IMR-90 (cell line): ENCODE data around the gene FGF3. TPM values are rescaled to one million over a fixed set of nuclear protein-coding genes. Genes with fewer than 3 reads are reported as not detected.

Experiments
- ATAC-seq: fragments of 200-7000 bp; cut with Tn5 transposase; 2 replicates; pipeline ENCODE4 v1.9.1; 2020; ENCODE audit warnings: low read depth, mild to moderate bottlenecking, moderate library complexity
- BruUV-seq: library from RNA; stranded (reverse); fragments of 400-500 nt; replicated peaks from 2 replicates; lab custom pipeline; 2021; lab: Mats Ljungman, UMichigan
- CTCF ChIA-PET: fragments of 300-600 bp; formaldehyde crosslinking; extraction: SDS; loops from one replicate; lab custom pipeline; 2021; ENCODE audit warnings: antibody characterized with exemption; lab: Yijun Ruan, JAX
- POLR2A ChIA-PET: fragments of 300-600 bp; sonication (Branson Sonifier 250); formaldehyde crosslinking; loops from one replicate; lab custom pipeline; 2022; ENCODE audit warnings: antibody characterized with exemption; ENCODE audit not compliant: unreplicated experiment; lab: Charles Lee
- DNase-seq: peaks from one replicate; pipeline ENCODE4 v3.0.0; 2013
- H2AFZ ChIP-seq: replicated peaks from 2 replicates; pipeline ENCODE3; 2013; ENCODE audit warnings: low read length, mild to moderate bottlenecking; ENCODE audit not compliant: poor library complexity
- H2AK5ac ChIP-seq: 2 replicates; pipeline ENCODE4 v1.6.1; 2013; ENCODE audit warnings: low read depth, low read length, inconsistent platforms
- H2AK9ac ChIP-seq: replicated peaks from 2 replicates; pipeline ENCODE3; 2013; ENCODE audit warnings: mild to moderate bottlenecking, low read depth, low read length, moderate library complexity; ENCODE audit not compliant: poor library complexity
- H2BK120ac ChIP-seq: 2 replicates; pipeline ENCODE4 v1.6.1; 2013; ENCODE audit warnings: low read depth, low read length, inconsistent platforms
- H2BK15ac ChIP-seq: 3 replicates; pipeline ENCODE4 v1.6.1; 2013; ENCODE audit warnings: low read depth, low read length, inconsistent platforms
- H2BK20ac ChIP-seq: 2 replicates; pipeline ENCODE4 v1.6.1; 2013; ENCODE audit warnings: low read depth, mild to moderate bottlenecking, inconsistent platforms, low read length, moderate library complexity
- H2BK5ac ChIP-seq: 2 replicates; pipeline ENCODE4 v1.6.1; 2013; ENCODE audit warnings: mild to moderate bottlenecking, low read depth, low read length, inconsistent platforms; ENCODE audit not compliant: poor library complexity, severe bottlenecking
- H3K14ac ChIP-seq: replicated peaks from 2 replicates; pipeline ENCODE4 v1.6.1; 2013; ENCODE audit warnings: low read depth, low read length, inconsistent platforms
- H3K18ac ChIP-seq: 2 replicates; pipeline ENCODE4 v1.6.1; 2013; ENCODE audit warnings: low read depth, low read length, control low read depth
- H3K23ac ChIP-seq: 2 replicates; pipeline ENCODE4 v1.6.1; 2013; ENCODE audit warnings: low read depth, low read length, inconsistent platforms
- H3K27ac ChIP-seq: 2 replicates; pipeline ENCODE4 v1.5.1; 2013; ENCODE audit warnings: mild to moderate bottlenecking, control low read depth, low read length; ENCODE audit not compliant: insufficient read depth
- H3K27me3 ChIP-seq: 2 replicates; pipeline ENCODE4 v1.6.1; 2013; ENCODE audit warnings: low read length; ENCODE audit not compliant: control insufficient read depth, insufficient read depth
- H3K36me3 ChIP-seq: 2 replicates; pipeline ENCODE4 v1.6.1; 2013; ENCODE audit warnings: low read length, mixed read lengths; ENCODE audit not compliant: control insufficient read depth, insufficient read depth
- H3K4ac ChIP-seq: 2 replicates; pipeline ENCODE4 v1.6.1; 2013; ENCODE audit warnings: low read depth, low read length, inconsistent platforms
- H3K4me1 ChIP-seq: 2 replicates; pipeline ENCODE4 v1.6.1; 2013; ENCODE audit warnings: low read length, mixed read lengths; ENCODE audit not compliant: control insufficient read depth, insufficient read depth
- H3K4me2 ChIP-seq: 2 replicates; pipeline ENCODE4 v1.6.1; 2013; ENCODE audit warnings: low read depth, mild to moderate bottlenecking, control low read depth, low read length, moderate library complexity
- H3K4me3 ChIP-seq: 2 replicates; pipeline ENCODE4 v1.5.1; 2013; ENCODE audit warnings: low read depth, mild to moderate bottlenecking, control low read depth, low read length, moderate library complexity; ENCODE audit not compliant: insufficient read depth
- H3K56ac ChIP-seq: 2 replicates; pipeline ENCODE4 v1.6.1; 2013; ENCODE audit warnings: low read length, inconsistent platforms; ENCODE audit not compliant: insufficient read depth; ENCODE audit errors: extremely low read depth
- H3K79me1 ChIP-seq, 2 experiments: 2 replicates each; pipeline ENCODE4 v1.6.1; 2013; ENCODE audit warnings: low read length in 2 of 2, inconsistent platforms in 1 of 2, low read depth in 1 of 2
- H3K9ac ChIP-seq: 2 replicates; pipeline ENCODE4 v1.6.1; 2013; ENCODE audit warnings: low read depth, low read length, control low read depth
- H3K9me1 ChIP-seq: 2 replicates; pipeline ENCODE4 v1.6.1; 2013; ENCODE audit warnings: low read length, inconsistent platforms; ENCODE audit not compliant: insufficient read depth
- H3K9me3 ChIP-seq: 2 replicates; pipeline ENCODE4 v1.6.1; 2013; ENCODE audit warnings: low read length; ENCODE audit not compliant: control insufficient read depth, insufficient read depth
- H4K20me1 ChIP-seq: 2 replicates; pipeline ENCODE4 v1.6.1; 2013; ENCODE audit warnings: low read length, inconsistent platforms; ENCODE audit not compliant: insufficient read depth
- H4K5ac ChIP-seq: 2 replicates; pipeline ENCODE4 v1.6.1; 2013; ENCODE audit warnings: mild to moderate bottlenecking, low read depth, low read length, control low read depth
- H4K8ac ChIP-seq, 2 experiments: 2 replicates each; pipeline ENCODE4 v1.6.1; 2013; ENCODE audit warnings: low read depth in 2 of 2, low read length in 2 of 2, control low read depth in 1 of 2, inconsistent platforms in 1 of 2
- H4K91ac ChIP-seq: 2 replicates; pipeline ENCODE4 v1.6.1; 2013; ENCODE audit warnings: low read depth, low read length, inconsistent platforms; ENCODE audit not compliant: insufficient read depth
- BHLHE40 ChIP-seq: fragments of 150-350 bp; IDR thresholded peaks from 2 replicates; pipeline ENCODE4 v1.6.1; 2016; ENCODE audit warnings: mild to moderate bottlenecking, low read depth, low read length
- CEBPB ChIP-seq: IDR thresholded peaks from 2 replicates; pipeline ENCODE4 v1.6.1; 2012; ENCODE audit warnings: low read depth, low read length, improper control_type of control experiment
- CHD1 ChIP-seq: IDR thresholded peaks from 2 replicates; pipeline ENCODE4 v1.6.1; 2012; ENCODE audit warnings: low read depth, low read length, improper control_type of control experiment
- CTCF ChIP-seq: conservative IDR thresholded peaks from 2 replicates; pipeline ENCODE4 v1.5.1; 2012; ENCODE audit warnings: mild to moderate bottlenecking, low read depth, low read length, improper control_type of control experiment
- FOS ChIP-seq: fragments of 150-350 bp; IDR thresholded peaks from 2 replicates; pipeline ENCODE4 v1.6.1; 2016; ENCODE audit warnings: low read depth, low read length
- MAFK ChIP-seq: IDR thresholded peaks from 2 replicates; pipeline ENCODE4 v1.6.1; 2012; ENCODE audit warnings: low read depth, low read length, improper control_type of control experiment
- MAZ ChIP-seq: IDR thresholded peaks from 2 replicates; pipeline ENCODE4 v1.6.1; 2012; ENCODE audit warnings: low read depth, mild to moderate bottlenecking, low read length, improper control_type of control experiment, moderate library complexity, borderline replicate concordance
- MXI1 ChIP-seq: IDR thresholded peaks from 2 replicates; pipeline ENCODE4 v1.6.1; 2012; ENCODE audit warnings: low read depth, mild to moderate bottlenecking, low read length, moderate library complexity, borderline replicate concordance
- NFE2L2 ChIP-seq: fragments of 150-350 bp; IDR thresholded peaks from 2 replicates; pipeline ENCODE4 v1.6.1; 2016; ENCODE audit warnings: low read depth, mild to moderate bottlenecking, low read length
- POLR2A ChIP-seq: IDR thresholded peaks from 2 replicates; pipeline ENCODE4 v1.6.1; 2012; ENCODE audit warnings: mild to moderate bottlenecking, low read depth, low read length
- RAD21 ChIP-seq: IDR thresholded peaks from 2 replicates; pipeline ENCODE4 v1.6.1; 2012; ENCODE audit warnings: low read length, improper control_type of control experiment
- RCOR1 ChIP-seq: IDR thresholded peaks from 2 replicates; pipeline ENCODE4 v1.6.1; 2012; ENCODE audit warnings: mild to moderate bottlenecking, low read length, improper control_type of control experiment; ENCODE audit not compliant: insufficient replicate concordance
- RFX5 ChIP-seq: IDR thresholded peaks from 2 replicates; pipeline ENCODE4 v1.8.0; 2012; ENCODE audit warnings: low read depth, mild to moderate bottlenecking, low read length, moderate library complexity
- SMC3 ChIP-seq: fragments of 150-350 bp; IDR thresholded peaks from 2 replicates; pipeline ENCODE4 v1.6.1; 2016; ENCODE audit warnings: low read depth, mild to moderate bottlenecking, antibody characterized with exemption, low read length, moderate library complexity
- USF2 ChIP-seq: fragments of 150-350 bp; IDR thresholded peaks from 2 replicates; pipeline ENCODE4 v1.6.1; 2017; ENCODE audit warnings: mild to moderate bottlenecking, antibody characterized with exemption, low read length, low read depth
- WGBS, 2 experiments: methylation state at CpG; one replicate each; pipeline versions ENCODE4 v1.1.5 to v1.1.7; 2013; ENCODE audit warnings: missing lambda C conversion rate in 2 of 2; ENCODE audit not compliant: insufficient read length in 1 of 2; ENCODE audit errors: extremely low coverage in 2 of 2; 5-methylcytosine and 5-hydroxymethylcytosine counted together
- dilution Hi-C: fragments of 300-500 bp; cut with HindIII; formaldehyde crosslinking; loops from one replicate; pipeline ENCODE4 v1.14.3; 2018; ENCODE audit warnings: low sequenced_read_pairs; ENCODE audit not compliant: unreplicated experiment
- in situ Hi-C: fragments of 300-500 bp; cut with MboI; formaldehyde crosslinking; loops from 3 replicates; pipeline ENCODE4 v1.14.3; 2019; ENCODE audit warnings: low sequenced_read_pairs, inconsistent platforms, mixed read lengths
- intact Hi-C: fragments of 100-400 bp; cut with micrococcal nuclease; formaldehyde crosslinking; loops from 2 replicates; pipeline ENCODE4 v1.10.0; 2022
- polyA plus RNA-seq, 3 experiments: library from polyadenylated mRNA; depleted of rRNA; stranded (reverse); fragments of >200 nt; gene quantifications; 2 replicates each; pipeline ENCODE4 v1.2.3, GENCODE V29; 2012; ENCODE audit warnings: low replicate concordance in 1 of 3
- total RNA-seq: library from RNA; depleted of rRNA; stranded (reverse); fragments of >200 nt; gene quantifications from 2 replicates; pipeline ENCODE4 v1.2.3, GENCODE V29; 2012

Gene FGF3
- total and polyA plus RNA-seq, 2 of the 4 experiments (the other 2 are of a cell fraction): not detected

GRCh38 chr11:69864686-69865661, 45.8 kb upstream of the FGF3 start:
- H3K18ac ChIP-seq: no peak overlapping the region
- H4K5ac ChIP-seq: no peak overlapping the region
- H3K23ac ChIP-seq: no peak overlapping the region
- H3K27me3 ChIP-seq: peaks cover 71% of the 10 kb centered on the region
- no peak overlapping the region for H2BK20ac ChIP-seq
- ChIA-PET CTCF (no interaction called here), POLR2A (no interaction called here)
- H3K14ac ChIP-seq: no peak overlapping the region
- H3K79me1 ChIP-seq: no peaks in the 10 kb centered on the region
- no peaks in the 10 kb centered on the region for H4K20me1 ChIP-seq
- no peak overlapping the region for H2AK9ac ChIP-seq
- BruUV-seq: no TSS peak
- WGBS, 2 experiments: 59% methylated on average over 12 of the region's 27 CpGs; no CpG with 5 or more reads in 1 of the 2 experiments
- H4K91ac ChIP-seq: no peak overlapping the region
- no peak overlapping the region for H2BK120ac ChIP-seq
- H3K56ac ChIP-seq: no peak overlapping the region
- dilution Hi-C loops: no loop called here
- no peak overlapping the region for H3K4me3 ChIP-seq
- no peak overlapping the region for H3K27ac ChIP-seq
- no peak overlapping the region for H3K4me2 ChIP-seq
- in situ Hi-C loops: no loop called here
- no peak overlapping the region for H2BK5ac ChIP-seq
- H3K4me1 ChIP-seq: peaks cover 2% of the 10 kb centered on the region; the same call in 1 of the 2 replicates
- H2AK5ac ChIP-seq: no peak overlapping the region
- no peak overlapping the region for H2BK15ac ChIP-seq
- intact Hi-C loops: no loop called here
- no peak overlapping the region for H3K4ac ChIP-seq
- H2AFZ ChIP-seq: no peak overlapping the region
- no peaks in the 10 kb centered on the region for H3K9me1 ChIP-seq
- no peak for DNase-seq
- H3K9me3 ChIP-seq: no peaks in the 10 kb centered on the region
- no peak for ATAC-seq
- H3K9ac ChIP-seq: no peak overlapping the region
- H4K8ac ChIP-seq: no peak overlapping the region
- no peaks in the 10 kb centered on the region for H3K36me3 ChIP-seq
- TF ChIP-seq RCOR1 (no peak), FOS (no peak), NFE2L2 (no peak), CHD1 (no peak), CTCF (no peak), CEBPB (no peak), MAFK (no peak), MXI1 (no peak), BHLHE40 (no peak), RAD21 (no peak), RFX5 (no peak), MAZ (no peak), SMC3 (no peak), USF2 (no peak), POLR2A (no peak)
